ENCODE measurements around the gene IDH2. TPM values are rescaled to one million over a fixed set of nuclear protein-coding genes. Genes with fewer than 3 reads are reported as not detected.

Gene IDH2
- total RNA-seq, 1 experiment from 2014 or later: 53.3 TPM

- POLR2A ChIA-PET: interaction anchor here (0.5 to 1.1 kb wide), 4 partner anchors 13 to 76 kb away, joined by 3 to 5 read pairs (median 3); no protein-coding TSS in a partner anchor
- Mint-ChIP-seq H3K36me3 (peaks cover 16% of the 10 kb centered on the region), H3K27ac (no peak overlapping the region), H3K27me3 (ENCODE audit: low read depth) (no peaks in the 10 kb centered on the region), H3K4me1 (peaks cover 14% of the 10 kb centered on the region), H3K4me3 (no peak overlapping the region), H3K9me3 (no peaks in the 10 kb centered on the region)
- no peak for DNase-seq (ENCODE audit: low spot score)
- CTCF ChIA-PET: interaction anchor here (0.8 to 3.2 kb wide), 11 partner anchors 10 to 200 kb away, joined by 3 to 25 read pairs (median 3); partner anchors contain the start of gene AP3S2
- no peak for TF ChIP-seq ZNF138 (CRISPR knock-in tag; conservative IDR thresholded peaks at IDR 0.05)
- no peak for TF ChIP-seq ZNF532 (CRISPR knock-in tag; IDR thresholded peaks at IDR 0.05; ENCODE audit: borderline replicate concordance)
- no peak for TF ChIP-seq AR (CRISPR knock-in tag; IDR thresholded peaks at IDR 0.05)
- no peak for TF ChIP-seq CREB1 (CRISPR knock-in tag; IDR thresholded peaks at IDR 0.05)
- no peak for TF ChIP-seq NFYB (CRISPR knock-in tag; conservative IDR thresholded peaks at IDR 0.05; ENCODE audit: low read depth)
- TF ChIP-seq SP1 (CRISPR knock-in tag; conservative IDR thresholded peaks at IDR 0.05): no peak
- TF ChIP-seq ETV6 (CRISPR knock-in tag; IDR thresholded peaks at IDR 0.05): no peak
- ATAC-seq: no peak
Measured at GRCh38 chr15:90074916-90075315, 27.4 kb downstream of the IDH2 start.

GRCh38 chr15:90074023-90074422, 28.2 kb downstream of the IDH2 start:
- Mint-ChIP-seq H3K27me3 (ENCODE audit: low read depth) (no peaks in the 10 kb centered on the region), H3K27ac (no peak overlapping the region; the same call in 1 of the 2 replicates), H3K4me1 (peaks cover 14% of the 10 kb centered on the region), H3K36me3 (peaks cover 16% of the 10 kb centered on the region), H3K4me3 (no peak overlapping the region), H3K9me3 (no peaks in the 10 kb centered on the region)
- DNase-seq (ENCODE audit: low spot score) (no peak), ATAC-seq (no peak)
- ChIA-PET CTCF (interaction anchor here (1.1 to 3.2 kb wide), 2 partner anchors 13 to 199 kb away, joined by 3 to 25 read pairs; no protein-coding TSS in a partner anchor), POLR2A (no interaction called here)
- no peak for TF ChIP-seq TCF7 (CRISPR knock-in tag; IDR thresholded peaks at IDR 0.05; ENCODE audit: low read depth)
- TF ChIP-seq ETV6 (CRISPR knock-in tag; IDR thresholded peaks at IDR 0.05): no peak
- no peak for TF ChIP-seq GABPB1 (CRISPR knock-in tag; IDR thresholded peaks at IDR 0.05)
- no peak for TF ChIP-seq NR3C1 (CRISPR knock-in tag; conservative IDR thresholded peaks at IDR 0.05; ENCODE audit: low read depth)
- no peak for TF ChIP-seq ZNF425 (CRISPR knock-in tag; conservative IDR thresholded peaks at IDR 0.05)
- no peak for TF ChIP-seq ZNF317 (CRISPR knock-in tag; IDR thresholded peaks at IDR 0.05; ENCODE audit: borderline replicate concordance, low read depth)
- no peak for TF ChIP-seq FOXP1 (CRISPR knock-in tag; IDR thresholded peaks at IDR 0.05; ENCODE audit: borderline replicate concordance)
- TF ChIP-seq ATF3 (CRISPR knock-in tag; conservative IDR thresholded peaks at IDR 0.05): no peak
- no peak for TF ChIP-seq PREB (CRISPR knock-in tag; IDR thresholded peaks at IDR 0.05; ENCODE audit: borderline replicate concordance)
- TF ChIP-seq ATF1 (CRISPR knock-in tag; IDR thresholded peaks at IDR 0.05): no peak
- TF ChIP-seq RELA (CRISPR knock-in tag; IDR thresholded peaks at IDR 0.05; ENCODE audit: borderline replicate concordance): no peak
- no peak for TF ChIP-seq ZNF532 (CRISPR knock-in tag; IDR thresholded peaks at IDR 0.05; ENCODE audit: borderline replicate concordance)
- no peak for TF ChIP-seq CREM (CRISPR knock-in tag; IDR thresholded peaks at IDR 0.05)
